Caco-2 (cell line): ENCODE measurements around the gene PI4KA. TPM values are rescaled to one million over a fixed set of nuclear protein-coding genes. Genes with fewer than 3 reads are reported as not detected.
A peak's percentile ranks its signal among the peaks of the same experiment; 100 is the strongest.

Experiments
- BruUV-seq: library from RNA; stranded (reverse); fragments of 400-500 nt; replicated peaks from 2 replicates; lab custom pipeline; 2021; lab: Mats Ljungman, UMichigan
- CTCF ChIA-PET: fragments of 300-600 bp; sonication (Branson Sonifier 250); formaldehyde crosslinking; loops from one replicate; lab custom pipeline; 2022; ENCODE audit warnings: antibody characterized with exemption; lab: Charles Lee
- POLR2A ChIA-PET: fragments of 300-600 bp; sonication (Branson Sonifier 250); formaldehyde crosslinking; loops from one replicate; lab custom pipeline; 2022; ENCODE audit warnings: antibody characterized with exemption; lab: Charles Lee
- DNase-seq, 2 experiments: peaks; one replicate each; pipeline versions ENCODE4 v3.0.0 to v3.0.0-alpha.2; 2020 to 2022
- H3K27me3 ChIP-seq: replicated peaks from 2 replicates; pipeline ENCODE4 v1.6.0; 2011; ENCODE audit warnings: low read length; ENCODE audit not compliant: control insufficient read depth, insufficient read depth
- H3K36me3 ChIP-seq: 2 replicates; pipeline ENCODE4 v1.5.1; 2011; ENCODE audit warnings: low read length; ENCODE audit not compliant: control insufficient read depth, insufficient read depth
- H3K4me1 ChIP-seq: fragments of 250-450 bp; sonication (Bioruptor Pico); 2 replicates; pipeline ENCODE4 v1.5.1; 2020; ENCODE audit warnings: mild to moderate bottlenecking
- H3K4me3 ChIP-seq: 2 replicates; pipeline ENCODE4 v1.5.1; 2011; ENCODE audit warnings: low read depth, mild to moderate bottlenecking, control low read depth, low read length
- H3K9me3 ChIP-seq: fragments of 250-450 bp; sonication (Bioruptor Pico); 2 replicates; pipeline ENCODE4 v1.5.1; 2020; ENCODE audit warnings: mild to moderate bottlenecking, moderate library complexity
- H3K27ac Mint-ChIP-seq: one replicate; pipeline ENCODE4 v1.8.0; 2022; ENCODE audit warnings: mixed read lengths; ENCODE audit not compliant: unreplicated experiment
- H3K27me3 Mint-ChIP-seq: one replicate; pipeline ENCODE4 v1.8.0; 2022; ENCODE audit warnings: mixed read lengths; ENCODE audit not compliant: insufficient read depth, unreplicated experiment
- H3K36me3 Mint-ChIP-seq: one replicate; pipeline ENCODE4 v1.8.0; 2022; ENCODE audit warnings: mild to moderate bottlenecking, mixed read lengths; ENCODE audit not compliant: insufficient read depth, unreplicated experiment
- H3K4me1 Mint-ChIP-seq: one replicate; pipeline ENCODE4 v1.8.0; 2022; ENCODE audit warnings: low read depth, mixed read lengths; ENCODE audit not compliant: unreplicated experiment
- H3K4me3 Mint-ChIP-seq: one replicate; pipeline ENCODE4 v1.8.0; 2022; ENCODE audit warnings: mild to moderate bottlenecking, moderate library complexity, mixed read lengths; ENCODE audit not compliant: unreplicated experiment
- H3K9me3 Mint-ChIP-seq: one replicate; pipeline ENCODE4 v1.8.0; 2022; ENCODE audit warnings: mixed read lengths; ENCODE audit not compliant: unreplicated experiment
- intact Hi-C: fragments of 100-400 bp; cut with micrococcal nuclease; formaldehyde crosslinking; loops from one replicate; pipeline ENCODE4 v1.10.0; 2022; ENCODE audit not compliant: unreplicated experiment
- total RNA-seq: library from RNA; stranded (reverse); gene quantifications from 2 replicates; pipeline ENCODE4 v1.2.3, GENCODE V29; 2022
- TF ChIP-seq, protein P1 (sequence below), 2 experiments: fragments of 200-600 bp in 1 of 2; IDR thresholded peaks; 1 replicate in 1 of 2; 2 replicates in 1 of 2; pipeline versions ENCODE4 v1.5.1 to v1.8.0; 2011 to 2022; ENCODE audit warnings: antibody characterized with exemption in 1 of 2, control low read depth in 1 of 2, inconsistent platforms in 1 of 2, low read depth in 1 of 2, low read length in 1 of 2, mild to moderate bottlenecking in 1 of 2, moderate library complexity in 1 of 2; ENCODE audit not compliant: insufficient read depth in 1 of 2, severe bottlenecking in 1 of 2, unreplicated experiment in 1 of 2

Gene PI4KA
- total RNA-seq, 1 experiment from 2014 or later: 66.9 TPM

DNA sequence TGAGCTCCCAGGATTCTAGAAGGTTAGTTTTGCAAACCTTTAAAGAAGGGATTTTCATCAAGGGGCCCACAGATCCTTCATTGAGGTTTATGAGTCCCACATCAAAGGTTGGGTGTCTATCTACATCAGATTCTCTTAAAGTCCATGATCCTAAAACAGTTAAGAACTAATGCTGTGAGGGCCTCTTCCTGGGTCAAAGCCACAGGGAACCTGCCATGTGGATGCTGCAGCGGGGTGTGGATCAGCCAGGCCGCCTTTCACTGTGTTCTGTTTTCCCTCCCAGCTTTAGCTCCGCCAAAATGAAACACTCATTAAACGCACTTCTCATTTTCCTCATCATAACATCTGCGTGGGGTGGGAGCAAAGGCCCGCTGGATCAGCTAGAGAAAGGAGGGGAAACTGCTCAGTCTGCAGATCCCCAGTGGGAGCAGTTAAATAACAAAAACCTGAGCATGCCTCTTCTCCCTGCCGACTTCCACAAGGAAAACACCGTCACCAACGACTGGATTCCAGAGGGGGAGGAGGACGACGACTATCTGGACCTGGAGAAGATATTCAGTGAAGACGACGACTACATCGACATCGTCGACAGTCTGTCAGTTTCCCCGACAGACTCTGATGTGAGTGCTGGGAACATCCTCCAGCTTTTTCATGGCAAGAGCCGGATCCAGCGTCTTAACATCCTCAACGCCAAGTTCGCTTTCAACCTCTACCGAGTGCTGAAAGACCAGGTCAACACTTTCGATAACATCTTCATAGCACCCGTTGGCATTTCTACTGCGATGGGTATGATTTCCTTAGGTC is 79.4 kb downstream of the PI4KA start:
- H3K36me3 Mint-ChIP-seq: peaks cover 11% of the 10 kb centered on the region
- H3K9me3 ChIP-seq: no peaks in the 10 kb centered on the region
- TF ChIP-seq, protein P1, sequence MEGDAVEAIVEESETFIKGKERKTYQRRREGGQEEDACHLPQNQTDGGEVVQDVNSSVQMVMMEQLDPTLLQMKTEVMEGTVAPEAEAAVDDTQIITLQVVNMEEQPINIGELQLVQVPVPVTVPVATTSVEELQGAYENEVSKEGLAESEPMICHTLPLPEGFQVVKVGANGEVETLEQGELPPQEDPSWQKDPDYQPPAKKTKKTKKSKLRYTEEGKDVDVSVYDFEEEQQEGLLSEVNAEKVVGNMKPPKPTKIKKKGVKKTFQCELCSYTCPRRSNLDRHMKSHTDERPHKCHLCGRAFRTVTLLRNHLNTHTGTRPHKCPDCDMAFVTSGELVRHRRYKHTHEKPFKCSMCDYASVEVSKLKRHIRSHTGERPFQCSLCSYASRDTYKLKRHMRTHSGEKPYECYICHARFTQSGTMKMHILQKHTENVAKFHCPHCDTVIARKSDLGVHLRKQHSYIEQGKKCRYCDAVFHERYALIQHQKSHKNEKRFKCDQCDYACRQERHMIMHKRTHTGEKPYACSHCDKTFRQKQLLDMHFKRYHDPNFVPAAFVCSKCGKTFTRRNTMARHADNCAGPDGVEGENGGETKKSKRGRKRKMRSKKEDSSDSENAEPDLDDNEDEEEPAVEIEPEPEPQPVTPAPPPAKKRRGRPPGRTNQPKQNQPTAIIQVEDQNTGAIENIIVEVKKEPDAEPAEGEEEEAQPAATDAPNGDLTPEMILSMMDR (IDR thresholded peaks at IDR 0.05; ENCODE audit: insufficient read depth in 1 of 2, low read depth in 1 of 2, low read length in 1 of 2, severe bottlenecking in 1 of 2, unreplicated experiment in 1 of 2): no peak
- peaks cover 33% of the 10 kb centered on the region for H3K4me1 ChIP-seq
- H3K9me3 Mint-ChIP-seq: no peaks in the 10 kb centered on the region
- no peak overlapping the region for H3K4me3 ChIP-seq
- CTCF ChIA-PET: interaction anchor here (1.0 kb wide), 1 partner anchor 23 kb away, joined by 3 read pairs; no protein-coding TSS in a partner anchor
- POLR2A ChIA-PET: no interaction called here
- no peak for DNase-seq
- no peaks in the 10 kb centered on the region for H3K27me3 ChIP-seq
- H3K36me3 ChIP-seq: no peaks in the 10 kb centered on the region; the same call in 1 of the 2 replicates
- no peak overlapping the region for H3K4me3 Mint-ChIP-seq
- no peaks in the 10 kb centered on the region for H3K27me3 Mint-ChIP-seq
- peak overlapping the region; percentile 97 for H3K27ac Mint-ChIP-seq
- BruUV-seq: no TSS peak
- H3K4me1 Mint-ChIP-seq: peaks cover 29% of the 10 kb centered on the region
- intact Hi-C loops: loop anchor here (10.0 kb wide), 1 partner anchor 106 kb away; no protein-coding TSS in a partner anchor

- BruUV-seq: no TSS peak
- Mint-ChIP-seq H3K9me3 (no peaks in the 10 kb centered on the region), H3K27me3 (no peaks in the 10 kb centered on the region), H3K36me3 (peaks cover 15% of the 10 kb centered on the region), H3K4me1 (peaks cover 37% of the 10 kb centered on the region), H3K4me3 (peak overlapping the region; percentile 56), H3K27ac (peak overlapping the region; percentile 97)
- Histone ChIP-seq H3K27me3 (no peaks in the 10 kb centered on the region), H3K4me3 (no peak overlapping the region), H3K4me1 (peaks cover 43% of the 10 kb centered on the region), H3K9me3 (no peaks in the 10 kb centered on the region), H3K36me3 (no peaks in the 10 kb centered on the region; the same call in 1 of the 2 replicates)
- TF ChIP-seq, protein P1 (IDR thresholded peaks at IDR 0.05; ENCODE audit: insufficient read depth in 1 of 2, low read depth in 1 of 2, low read length in 1 of 2, severe bottlenecking in 1 of 2, unreplicated experiment in 1 of 2): peak in 1 of 2 experiments; percentile 42
- ChIA-PET POLR2A (interaction anchor here (0.6 to 0.9 kb wide), 2 partner anchors 204 to 384 kb away, joined by 3 read pairs; partner anchors contain the start of genes LZTR1 and ZNF74), CTCF (interaction anchor here (0.6 to 1.5 kb wide), 12 partner anchors 12 to 287 kb away, joined by 3 to 17 read pairs (median 4); no protein-coding TSS in a partner anchor)
- peak; percentile 78 to 85 for DNase-seq
- intact Hi-C loops: loop anchor here (10.0 kb wide), 1 partner anchor 107 kb away; no protein-coding TSS in a partner anchor
Measured at GRCh38 chr22:20777420-20778177, 81.0 kb downstream of the PI4KA start.
